ENCODE measurements around the gene COL5A1.
A peak's percentile ranks its signal among the peaks of the same experiment; 100 is the strongest.
"Not testable (repeated sequence)": the region's sequence is repeated elsewhere in the genome, so short reads cannot be mapped to it uniquely, and the experiment has no call there.

COL5A1 gene

GRCh38 chr9:134657666-134658377 lies 16.2 kb downstream of the COL5A1 start:
- DNase-seq (ENCODE audit: low read depth), result no peak

- no peak for DNase-seq (ENCODE audit: low read depth)
Observed at GRCh38 chr9:134658378-134658955, 16.9 kb downstream of the COL5A1 start.

GRCh38 chr9:134659688-134660131 lies 18.1 kb downstream of the COL5A1 start:
- DNase-seq (ENCODE audit: low read depth), result no peak

- no peak for DNase-seq (ENCODE audit: low read depth)
Observed at GRCh38 chr9:134660407-134660806, 18.8 kb downstream of the COL5A1 start.

- DNase-seq (ENCODE audit: low read depth), result no peak
Observed at GRCh38 chr9:134661299-134661698, 19.7 kb downstream of the COL5A1 start.

GRCh38 chr9:134661791-134662142 lies 20.2 kb downstream of the COL5A1 start:
- peak; percentile 85 for DNase-seq (ENCODE audit: low read depth)

GRCh38 chr9:134662143-134662876 lies 20.7 kb downstream of the COL5A1 start:
- peak; percentile 93 for DNase-seq (ENCODE audit: low read depth)

GRCh38 chr9:134663084-134663483 lies 21.5 kb downstream of the COL5A1 start:
- no peak for DNase-seq (ENCODE audit: low read depth)

GRCh38 chr9:134663753-134664415 lies 22.3 kb downstream of the COL5A1 start:
- peak; percentile 85 for DNase-seq (ENCODE audit: low read depth)

- no peak for DNase-seq (ENCODE audit: low read depth)
Observed at GRCh38 chr9:134664446-134664845, 22.8 kb downstream of the COL5A1 start.

GRCh38 chr9:134666208-134666607 lies 24.6 kb downstream of the COL5A1 start:
- no peak for DNase-seq (ENCODE audit: low read depth)

- DNase-seq (ENCODE audit: low read depth), result no peak
Observed at GRCh38 chr9:134666831-134667230, 25.2 kb downstream of the COL5A1 start.

GRCh38 chr9:134668977-134669376 lies 27.4 kb downstream of the COL5A1 start:
- DNase-seq (ENCODE audit: low read depth), result not testable (repeated sequence)

GRCh38 chr9:134669399-134669955 lies 27.9 kb downstream of the COL5A1 start:
- no peak for DNase-seq (ENCODE audit: low read depth)

GRCh38 chr9:134670042-134670525 lies 28.5 kb downstream of the COL5A1 start:
- DNase-seq (ENCODE audit: low read depth), result peak; percentile 78

GRCh38 chr9:134670851-134671281 lies 29.3 kb downstream of the COL5A1 start:
- no peak for DNase-seq (ENCODE audit: low read depth)

- DNase-seq (ENCODE audit: low read depth), result no peak
Observed at GRCh38 chr9:134671341-134672113, 29.9 kb downstream of the COL5A1 start.

- no peak for DNase-seq (ENCODE audit: low read depth)
Observed at GRCh38 chr9:134676361-134676760, 34.8 kb downstream of the COL5A1 start.

- no peak for DNase-seq (ENCODE audit: low read depth)
Observed at GRCh38 chr9:134676886-134677285, 35.3 kb downstream of the COL5A1 start.

- DNase-seq (ENCODE audit: low read depth), result no peak
Observed at GRCh38 chr9:134677743-134678142, 36.1 kb downstream of the COL5A1 start.

- no peak for DNase-seq (ENCODE audit: low read depth)
Observed at GRCh38 chr9:134678206-134678605, 36.6 kb downstream of the COL5A1 start.
